ENCODE data around the gene HOXA3.

HOXA3 gene

DNA sequence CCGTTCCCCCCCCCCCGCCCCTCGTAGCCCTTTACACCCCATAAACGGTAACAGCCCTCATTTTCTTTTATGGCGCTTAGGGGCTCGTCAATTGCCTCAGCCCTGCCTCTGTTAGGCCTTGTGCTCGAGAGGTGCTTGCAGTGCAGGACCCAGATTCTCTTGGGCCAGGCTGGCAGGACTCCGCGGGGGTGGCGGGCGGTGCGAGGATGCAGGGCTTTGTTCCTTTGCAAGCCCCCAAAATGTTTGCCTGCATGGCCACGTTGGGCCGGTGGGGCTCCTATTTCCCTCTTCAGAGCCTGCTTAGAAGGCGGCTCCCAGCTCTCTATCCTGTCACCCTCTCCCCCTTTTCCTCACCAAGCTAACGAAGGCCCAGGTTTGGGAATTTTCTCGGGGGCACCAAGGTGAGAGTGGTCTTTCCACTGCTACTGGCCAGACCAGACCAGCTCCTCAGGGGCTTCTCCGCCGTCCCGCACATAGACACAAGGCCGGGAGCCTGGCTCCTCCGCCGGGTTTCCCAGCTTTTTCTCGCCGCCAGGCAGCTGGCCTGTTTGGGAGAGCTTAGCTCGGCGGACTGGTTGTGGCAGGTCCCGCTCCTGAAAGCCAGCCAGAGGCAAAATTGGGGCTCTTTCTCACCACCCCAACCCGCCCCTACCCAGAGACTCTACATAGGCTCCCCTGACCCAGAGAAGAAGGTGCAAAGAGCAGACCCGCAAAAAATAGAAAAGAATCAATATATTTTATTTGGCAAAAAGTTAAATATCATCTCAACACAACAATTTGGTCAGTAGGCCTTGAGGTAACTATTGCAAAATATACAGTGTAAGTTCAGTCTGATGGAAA lies 9.6 kb upstream of the HOXA3 start:
- TF ChIP-seq ZFX (IDR thresholded peaks at IDR 0.05) = no peak
- no peak for TF ChIP-seq CTCF (conservative IDR thresholded peaks at IDR 0.05)
- H3K27ac ChIP-seq = no peak overlapping the region

DNA sequence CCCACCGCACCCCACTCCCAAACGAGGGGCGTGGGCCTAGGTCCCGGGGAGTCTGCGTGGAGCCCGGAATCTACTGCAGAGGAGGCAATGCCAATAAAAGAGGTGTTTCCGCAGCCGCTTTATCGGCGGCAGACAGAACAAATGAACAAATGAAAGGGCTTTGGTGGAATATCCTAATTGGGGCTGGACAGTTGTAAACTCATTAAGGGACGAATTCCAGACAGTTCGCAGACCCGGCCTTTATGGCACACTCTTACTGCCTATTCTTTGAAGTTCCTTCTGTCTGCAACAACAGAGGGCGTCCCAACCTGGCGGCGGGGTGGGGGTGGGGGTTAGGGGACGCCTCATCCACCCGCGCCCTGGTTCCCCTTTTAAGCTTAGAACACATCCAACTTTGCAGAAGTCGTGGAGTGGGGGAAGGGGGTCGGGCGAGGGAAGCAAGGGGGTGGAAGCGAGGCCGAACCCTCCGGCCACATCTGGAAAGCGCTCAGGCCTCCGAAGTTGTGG lies 8.9 kb upstream of the HOXA3 start:
- TF ChIP-seq CTCF (conservative IDR thresholded peaks at IDR 0.05) (no peak; the same call in 1 of the 2 replicates), ZFX (IDR thresholded peaks at IDR 0.05) (no peak)
- H3K27ac ChIP-seq = peak overlapping the region; percentile 71

DNA sequence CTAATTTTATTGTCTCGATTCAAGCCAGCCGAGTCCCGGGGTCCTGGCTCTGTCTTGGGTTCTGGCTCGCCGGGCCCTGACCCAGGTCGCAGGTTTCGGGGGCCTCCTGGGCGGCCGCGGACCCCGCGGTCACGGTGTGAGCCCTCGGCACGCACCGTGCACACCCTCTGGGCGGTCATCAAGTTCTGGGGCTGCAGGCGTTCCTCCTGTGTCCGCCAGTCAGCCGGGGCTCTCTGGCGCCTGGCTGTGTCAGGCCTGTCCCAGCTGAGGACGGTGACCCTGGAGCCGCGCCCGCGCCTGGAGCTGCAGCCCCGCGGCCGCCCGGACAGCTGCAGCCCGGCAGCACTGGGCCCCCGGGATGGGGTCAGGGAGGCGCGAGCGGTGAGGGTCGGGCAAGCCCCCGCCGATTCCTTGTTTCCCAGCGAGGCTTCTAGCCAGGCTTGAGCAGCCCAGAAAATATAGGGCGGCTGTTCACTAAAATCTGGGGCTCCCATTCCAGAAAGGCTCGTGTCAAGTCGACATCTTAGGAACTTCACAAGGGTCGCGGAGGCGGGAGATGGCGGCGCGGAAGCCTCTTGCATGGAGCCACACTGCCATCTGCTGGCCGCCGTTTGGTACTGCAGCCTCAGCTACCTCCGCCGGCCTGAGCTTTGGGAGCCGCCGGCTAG lies 8.3 kb upstream of the HOXA3 start:
- TF ChIP-seq ZFX (IDR thresholded peaks at IDR 0.05) (no peak; the same call in 1 of the 2 replicates), CTCF (conservative IDR thresholded peaks at IDR 0.05) (peak; percentile 98)
- peak overlapping the region; percentile 71 for H3K27ac ChIP-seq

- H3K27ac ChIP-seq = peak overlapping the region; percentile 71
- no peak for TF ChIP-seq CTCF (conservative IDR thresholded peaks at IDR 0.05)
- no peak for TF ChIP-seq ZFX (IDR thresholded peaks at IDR 0.05)
Measured at GRCh38 chr7:27160145-27160545, 7.8 kb upstream of the HOXA3 start.

DNA sequence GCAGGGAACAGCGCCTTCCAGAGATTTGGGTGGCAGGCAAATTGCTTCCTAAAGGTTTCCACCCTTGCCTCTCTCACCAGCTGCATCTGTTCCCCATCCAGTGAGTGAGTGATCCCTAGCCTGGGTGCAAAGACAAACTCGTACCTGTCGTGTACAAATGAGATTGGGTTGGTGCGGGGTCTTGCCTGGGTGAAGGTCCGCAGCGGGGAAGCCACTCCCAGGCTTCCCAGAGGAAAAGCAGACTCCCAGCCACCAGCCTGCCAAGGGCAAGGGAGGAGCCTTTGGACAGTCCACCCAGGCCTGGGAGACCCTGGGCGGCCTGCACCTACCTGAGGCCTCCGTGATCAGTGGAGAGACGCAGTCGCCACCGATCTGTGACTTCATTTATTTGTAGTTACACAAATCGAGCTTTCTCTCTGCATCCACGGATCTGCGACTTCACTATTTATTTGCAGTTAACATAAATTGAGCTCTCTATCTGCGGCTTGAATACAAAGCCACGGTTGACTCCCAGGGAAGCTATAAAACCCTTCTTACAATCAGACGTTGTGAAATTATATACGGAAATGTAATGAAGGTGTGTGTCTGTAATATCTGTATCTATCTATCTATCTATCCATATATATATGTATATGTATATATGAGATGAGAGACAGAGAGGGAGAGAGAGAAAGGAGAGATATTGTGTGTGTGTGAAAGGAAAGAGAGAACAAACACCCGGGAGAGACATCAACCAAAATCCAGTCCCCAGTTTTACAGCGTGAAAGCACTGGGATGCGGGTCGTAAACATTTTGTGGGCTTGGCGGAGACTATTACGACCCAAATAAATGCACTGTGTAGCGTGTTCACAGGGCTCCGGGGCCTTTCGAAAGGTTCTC lies 7.1 kb upstream of the HOXA3 start:
- no peak for TF ChIP-seq ZFX (IDR thresholded peaks at IDR 0.05)
- no peak for TF ChIP-seq CTCF (conservative IDR thresholded peaks at IDR 0.05)
- no peak overlapping the region; the same call in 1 of the 2 replicates for H3K27ac ChIP-seq

DNA sequence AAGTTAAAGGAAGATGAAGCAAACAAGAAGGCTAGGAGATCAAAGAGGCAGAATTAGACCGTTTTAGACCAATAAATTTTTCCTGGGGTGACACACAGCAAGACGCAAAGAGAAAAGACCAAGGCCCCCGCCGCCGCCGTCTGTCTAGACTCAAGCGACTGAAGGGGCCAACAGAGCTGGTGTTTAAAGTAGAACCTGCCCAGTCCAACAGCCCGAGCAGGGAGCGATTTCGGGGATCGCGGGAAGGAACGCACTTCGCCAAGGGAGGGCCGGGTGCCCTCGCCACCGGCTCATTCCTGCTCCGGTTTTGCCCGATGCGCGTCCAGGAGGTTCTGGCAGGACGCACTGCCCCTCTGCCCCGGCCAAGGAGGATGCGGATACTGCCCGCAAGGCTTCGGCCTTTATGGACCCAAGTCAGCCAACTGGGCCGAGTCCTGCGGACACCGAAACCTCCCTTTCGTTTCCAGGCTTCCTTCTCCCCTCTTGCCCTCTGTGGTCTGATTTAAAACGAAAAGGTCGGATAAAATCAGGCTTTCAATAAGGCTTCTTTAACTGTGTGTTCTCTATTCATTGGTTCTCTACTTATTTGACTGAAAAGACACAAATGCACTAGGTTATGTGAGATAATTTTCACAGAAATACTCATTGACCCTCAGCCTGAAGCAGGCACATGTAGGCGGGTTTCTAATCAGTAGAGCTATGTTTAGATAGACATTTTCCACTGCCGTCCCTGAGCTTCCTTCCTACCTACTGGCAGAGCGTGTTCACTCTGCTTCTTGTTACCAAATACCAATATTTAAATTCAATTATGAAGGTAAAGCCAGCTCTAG lies 6.3 kb upstream of the HOXA3 start:
- TF ChIP-seq ZFX (IDR thresholded peaks at IDR 0.05) (no peak), CTCF (conservative IDR thresholded peaks at IDR 0.05) (no peak)
- no peak overlapping the region for H3K27ac ChIP-seq
